Glomerular visceral epithelial cell (primary cell): Measurements from ENCODE around the gene PSG4.
A peak's percentile ranks its signal among the peaks of the same experiment; 100 is the strongest.
"Not testable (repeated sequence)": the region's sequence is repeated elsewhere in the genome, so short reads cannot be mapped to it uniquely, and the experiment has no call there.

Source experiments
- DNase-seq: peaks from one replicate; pipeline ENCODE4 v3.0.0-alpha.2; 2016; ENCODE audit errors: extremely low spot score

Gene PSG4

GRCh38 chr19:43198686-43199419 lies 6.6 kb downstream of the PSG4 start:
- DNase-seq = not testable (repeated sequence)

DNA sequence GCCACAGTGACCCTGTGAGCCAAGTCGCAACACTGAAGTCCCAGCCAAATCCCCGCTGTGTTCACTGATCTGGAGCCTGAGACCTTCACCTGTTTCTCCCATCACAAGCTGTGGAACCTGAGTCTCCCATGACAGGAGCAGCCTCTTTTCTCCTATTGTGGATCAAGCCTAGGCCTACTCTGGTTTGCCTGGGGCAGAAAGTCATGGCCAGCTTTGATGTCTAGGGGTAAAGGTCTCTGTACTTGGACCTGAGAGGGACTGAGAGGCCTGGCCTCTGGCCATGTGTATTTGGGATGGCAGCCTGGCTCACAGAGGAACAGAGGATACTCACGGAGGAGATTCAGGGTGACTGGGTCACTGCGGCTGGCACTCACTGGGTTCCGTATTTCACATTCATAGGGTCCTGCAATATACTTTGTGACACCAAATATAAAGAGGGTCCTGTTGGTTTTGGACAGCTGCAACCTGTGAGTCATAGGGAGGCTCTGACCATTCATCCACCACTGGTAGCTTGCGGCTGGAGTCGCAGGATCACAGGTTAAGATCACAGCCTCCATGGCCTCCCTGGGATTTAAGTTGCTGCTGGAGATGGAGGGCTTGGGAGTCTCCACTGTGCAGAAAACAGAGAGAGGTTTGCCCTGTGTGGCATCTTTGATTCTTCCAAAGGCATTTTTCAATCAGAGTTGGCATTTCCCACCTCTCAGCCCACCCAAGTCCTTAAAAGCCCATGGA lies 7.6 kb downstream of the PSG4 start:
- not testable (repeated sequence) for DNase-seq

- DNase-seq = not testable (repeated sequence)
Measured at GRCh38 chr19:43194397-43194796, 11.0 kb downstream of the PSG4 start.

- not testable (repeated sequence) for DNase-seq
Measured at GRCh38 chr19:43192381-43193155, 12.9 kb downstream of the PSG4 start.

DNA sequence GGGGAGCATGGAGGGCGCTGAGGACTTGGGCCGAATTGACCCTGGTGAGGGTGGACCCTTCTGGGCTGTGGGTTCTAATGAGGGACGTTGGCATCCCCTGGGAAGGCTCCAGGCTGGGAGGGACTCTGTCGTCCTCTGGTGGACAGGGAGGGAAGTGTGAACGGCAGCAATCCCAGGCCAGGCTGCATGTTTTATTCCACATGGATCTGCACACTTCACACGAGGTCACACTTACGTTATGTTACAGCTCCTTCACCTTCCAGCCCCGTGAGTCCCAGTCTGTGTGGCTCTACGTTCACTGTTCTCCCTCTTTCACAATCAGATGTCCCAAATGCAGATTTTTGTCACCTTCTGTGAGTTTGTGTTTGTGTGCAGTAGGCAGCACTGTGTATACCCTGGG lies 17.3 kb downstream of the PSG4 start:
- DNase-seq = not testable (repeated sequence)

- DNase-seq = not testable (repeated sequence)
Measured at GRCh38 chr19:43186311-43186935, 19.0 kb downstream of the PSG4 start, which contains the start of gene PSG5. PSG5 (minus strand) TSS chr19:43186536; CDS start chr19:43186405, 131 bp downstream.

- DNase-seq = peak; percentile 82
Measured at GRCh38 chr19:43181869-43182771, 23.3 kb downstream of the PSG4 start.

DNA sequence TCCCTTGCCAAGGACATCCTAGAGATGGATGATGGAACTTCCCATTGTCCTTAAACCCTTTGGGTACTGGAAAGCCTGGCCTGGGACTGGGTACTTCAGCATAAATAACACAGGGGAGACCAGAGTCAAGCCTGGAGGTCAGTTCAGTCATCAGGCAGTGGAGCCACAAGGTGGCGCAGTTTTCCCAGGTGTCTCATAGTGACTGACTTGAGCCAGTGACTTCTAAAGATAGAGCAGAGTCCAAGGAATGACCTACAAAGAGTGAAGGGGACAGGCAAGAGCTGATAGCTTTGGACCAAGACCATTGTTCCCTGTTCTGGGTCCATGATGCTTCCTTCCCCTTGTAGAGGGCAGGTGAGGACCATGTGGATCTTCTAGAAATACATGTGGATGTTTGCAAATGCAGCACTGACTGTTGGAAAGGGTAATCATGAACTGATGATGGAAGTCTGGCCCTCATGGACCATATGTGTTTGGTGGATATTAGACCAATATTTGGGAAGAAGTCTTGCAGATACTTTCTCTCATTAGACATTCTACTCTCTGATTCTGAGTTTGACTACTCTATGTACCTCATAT lies 25.8 kb downstream of the PSG4 start:
- DNase-seq = not testable (repeated sequence)

DNA sequence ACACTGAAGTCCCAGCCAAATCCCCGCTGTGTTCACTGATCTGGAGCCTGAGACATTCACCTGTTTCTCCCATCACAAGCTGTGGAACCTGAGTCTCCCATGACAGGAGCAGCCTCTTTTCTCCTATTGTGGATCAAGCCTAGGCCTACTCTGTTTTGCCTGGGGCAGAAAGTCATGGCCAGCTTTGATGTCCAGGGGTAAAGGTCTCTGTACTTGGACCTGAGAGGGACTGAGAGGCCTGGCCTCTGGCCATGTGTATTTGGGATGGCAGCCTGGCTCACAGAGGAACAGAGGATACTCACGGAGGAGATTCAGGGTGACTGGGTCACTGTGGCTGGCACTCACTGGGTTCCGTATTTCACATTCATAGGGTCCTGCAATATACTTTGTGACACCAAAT lies 26.9 kb downstream of the PSG4 start:
- not testable (repeated sequence) for DNase-seq

DNA sequence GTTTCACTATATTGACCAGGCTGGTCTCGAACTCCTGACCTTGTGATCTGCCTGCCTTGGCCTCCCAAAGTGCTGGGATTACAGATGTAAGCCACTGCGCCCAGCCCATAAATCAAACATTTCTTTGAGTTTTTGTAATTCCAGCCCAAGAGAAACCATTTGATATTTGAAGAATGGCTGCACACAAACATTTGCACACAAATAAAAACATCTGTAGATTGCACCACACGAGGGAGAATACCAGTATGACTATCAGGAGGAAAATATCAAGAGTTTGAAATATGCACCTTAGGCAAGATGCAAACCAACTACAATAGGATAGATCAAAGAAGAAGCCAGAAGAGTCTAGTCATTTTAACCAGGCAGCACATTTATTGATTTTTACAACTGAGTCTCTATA lies 39.5 kb downstream of the PSG4 start:
- DNase-seq = not testable (repeated sequence)

- not testable (repeated sequence) for DNase-seq
Measured at GRCh38 chr19:43163135-43163534, 42.3 kb downstream of the PSG4 start.

- DNase-seq = not testable (repeated sequence)
Measured at GRCh38 chr19:43162261-43162660, 43.2 kb downstream of the PSG4 start.

GRCh38 chr19:43152214-43152613 lies 53.2 kb downstream of the PSG4 start:
- no peak for DNase-seq

GRCh38 chr19:43149788-43150187 lies 55.6 kb downstream of the PSG4 start:
- DNase-seq = peak; percentile 69

- peak; percentile 61 for DNase-seq
Measured at GRCh38 chr19:43148233-43148632, 57.2 kb downstream of the PSG4 start.
